MM.1S (cell line): ENCODE measurements around the gene PFDN1.

Experiments
- DNase-seq: peaks from one replicate; pipeline ENCODE4 v3.0.0-alpha.2; 2015
- H2AFZ ChIP-seq: fragments of 300-600 bp; sonication (generic); 2 replicates; pipeline ENCODE4 v1.6.0; 2016; ENCODE audit warnings: antibody characterized with exemption, low read length
- H3F3A ChIP-seq: fragments of 300-600 bp; sonication (generic); 2 replicates; pipeline ENCODE4 v1.6.1; 2016; ENCODE audit warnings: mild to moderate bottlenecking, antibody characterized with exemption, low read length, moderate library complexity, mixed read lengths; ENCODE audit not compliant: insufficient read depth
- H3K27ac ChIP-seq: fragments of 300-600 bp; sonication (generic); 2 replicates; pipeline ENCODE4 v1.5.1; 2016; ENCODE audit warnings: mild to moderate bottlenecking, low read length
- H3K27me3 ChIP-seq: fragments of 300-600 bp; sonication (generic); replicated peaks from 2 replicates; pipeline ENCODE4 v1.6.0; 2016; ENCODE audit warnings: low read length; ENCODE audit not compliant: insufficient read depth
- H3K36me3 ChIP-seq: fragments of 300-600 bp; sonication (generic); replicated peaks from 2 replicates; pipeline ENCODE4 v1.6.1; 2016; ENCODE audit warnings: mild to moderate bottlenecking, low read length, mixed read lengths; ENCODE audit not compliant: insufficient read depth
- H3K4me1 ChIP-seq: fragments of 300-600 bp; sonication (generic); 2 replicates; pipeline ENCODE4 v1.6.1; 2016; ENCODE audit warnings: low read length, mixed read lengths
- H3K4me2 ChIP-seq: fragments of 300-600 bp; sonication (generic); 2 replicates; pipeline ENCODE4 v1.6.0; 2016; ENCODE audit warnings: low read depth, low read length
- H3K4me3 ChIP-seq: fragments of 300-600 bp; sonication (generic); 2 replicates; pipeline ENCODE4 v1.5.1; 2016; ENCODE audit warnings: low read length, mixed read lengths
- H3K79me2 ChIP-seq: fragments of 300-600 bp; sonication (generic); 2 replicates; pipeline ENCODE4 v1.6.1; 2016; ENCODE audit warnings: mixed run types, low read length, mixed read lengths
- H3K9ac ChIP-seq: fragments of 300-600 bp; sonication (generic); 2 replicates; pipeline ENCODE4 v1.6.1; 2016; ENCODE audit warnings: low read length, mixed read lengths
- H3K9me2 ChIP-seq: fragments of 300-600 bp; sonication (generic); replicated peaks from 2 replicates; pipeline ENCODE4 v1.6.1; 2016; ENCODE audit warnings: mild to moderate bottlenecking, low read length, mixed read lengths; ENCODE audit not compliant: insufficient read depth
- H3K9me3 ChIP-seq: fragments of 300-600 bp; sonication (generic); replicated peaks from 2 replicates; pipeline ENCODE4 v1.6.1; 2016; ENCODE audit warnings: mild to moderate bottlenecking, low read length, mixed read lengths; ENCODE audit not compliant: insufficient read depth
- H4K20me1 ChIP-seq: fragments of 300-600 bp; sonication (generic); 2 replicates; pipeline ENCODE4 v1.6.1; 2016; ENCODE audit warnings: mild to moderate bottlenecking, low read length, moderate library complexity, mixed read lengths; ENCODE audit not compliant: insufficient read depth
- CTCF ChIP-seq: fragments of 300-600 bp; sonication (generic); IDR thresholded peaks from 2 replicates; pipeline ENCODE4 v1.5.1; 2016; ENCODE audit warnings: antibody characterized with exemption, low read length, mixed read lengths
- EZH2 ChIP-seq: fragments of 300-600 bp; sonication (generic); optimal IDR thresholded peaks from 2 replicates; pipeline ENCODE3; 2017; ENCODE audit warnings: low read depth, mild to moderate bottlenecking, antibody characterized with exemption, low read length, mixed read lengths
- EZH2phosphoT487 ChIP-seq: fragments of 300-600 bp; sonication (generic); IDR thresholded peaks from 2 replicates; pipeline ENCODE4 v1.6.1; 2018; ENCODE audit warnings: antibody characterized with exemption, low read length

The PFDN1 gene

GRCh38 chr5:140222416-140222815, 80.5 kb downstream of the PFDN1 start:
- 0 out of 2 replicates have a peak, but pooled peaks cover 3% of the 10 kb centered on the region for H3F3A ChIP-seq
- no peak for TF ChIP-seq EZH2phosphoT487
- TF ChIP-seq EZH2: no peak
- no peak for TF ChIP-seq CTCF
- H3K4me2 ChIP-seq: no peak overlapping the region
- H3K9me2 ChIP-seq: no peaks in the 10 kb centered on the region
- H3K27ac ChIP-seq: no peak overlapping the region
- no peaks in the 10 kb centered on the region for H3K79me2 ChIP-seq
- H3K9me3 ChIP-seq: no peaks in the 10 kb centered on the region
- H4K20me1 ChIP-seq: no peaks in the 10 kb centered on the region
- H3K4me3 ChIP-seq: no peak overlapping the region
- H2AFZ ChIP-seq: no peak overlapping the region
- H3K9ac ChIP-seq: no peak overlapping the region
- no peaks in the 10 kb centered on the region for H3K36me3 ChIP-seq
- H3K27me3 ChIP-seq: no peaks in the 10 kb centered on the region
- no peak for DNase-seq
- peaks cover 24% of the 10 kb centered on the region for H3K4me1 ChIP-seq

GRCh38 chr5:140221697-140222223, 81.1 kb downstream of the PFDN1 start:
- no peaks in the 10 kb centered on the region for H3K9me3 ChIP-seq
- H4K20me1 ChIP-seq: no peaks in the 10 kb centered on the region
- H3F3A ChIP-seq: 0 out of 2 replicates have a peak, but pooled peaks cover 3% of the 10 kb centered on the region
- DNase-seq: peak; percentile 41
- TF ChIP-seq CTCF (no peak), EZH2 (no peak), EZH2phosphoT487 (no peak)
- peaks cover 24% of the 10 kb centered on the region for H3K4me1 ChIP-seq
- H3K4me2 ChIP-seq: no peak overlapping the region
- H3K9me2 ChIP-seq: no peaks in the 10 kb centered on the region
- peaks cover under 1% of the 10 kb centered on the region; the same call in 1 of the 2 replicates for H3K27me3 ChIP-seq
- no peaks in the 10 kb centered on the region for H3K36me3 ChIP-seq
- H3K27ac ChIP-seq: no peak overlapping the region
- no peak overlapping the region for H3K9ac ChIP-seq
- no peak overlapping the region for H3K4me3 ChIP-seq
- no peaks in the 10 kb centered on the region for H3K79me2 ChIP-seq
- no peak overlapping the region for H2AFZ ChIP-seq

GRCh38 chr5:140220698-140221064, 82.2 kb downstream of the PFDN1 start:
- Histone ChIP-seq H3K36me3 (no peaks in the 10 kb centered on the region), H3K4me1 (peaks cover 24% of the 10 kb centered on the region), H3K9me2 (no peaks in the 10 kb centered on the region), H3K79me2 (no peaks in the 10 kb centered on the region), H4K20me1 (no peaks in the 10 kb centered on the region), H3K9ac (no peak overlapping the region), H3K4me2 (no peak overlapping the region), H3F3A (0 out of 2 replicates have a peak, but pooled peaks cover 3% of the 10 kb centered on the region), H2AFZ (no peak overlapping the region), H3K27ac (no peak overlapping the region), H3K4me3 (no peak overlapping the region), H3K9me3 (no peaks in the 10 kb centered on the region), H3K27me3 (peaks cover 5% of the 10 kb centered on the region; the same call in 1 of the 2 replicates)
- no peak for TF ChIP-seq EZH2
- no peak for DNase-seq

- TF ChIP-seq EZH2phosphoT487 (no peak), CTCF (no peak), EZH2 (no peak)
- Histone ChIP-seq H3K9me2 (no peaks in the 10 kb centered on the region), H3K4me3 (no peak overlapping the region), H3K9ac (no peak overlapping the region), H3K4me1 (peaks cover 28% of the 10 kb centered on the region), H3F3A (peaks cover 3% of the 10 kb centered on the region; the same call in 1 of the 2 replicates), H3K4me2 (no peak overlapping the region), H3K9me3 (no peaks in the 10 kb centered on the region), H2AFZ (no peak overlapping the region), H4K20me1 (no peaks in the 10 kb centered on the region), H3K36me3 (no peaks in the 10 kb centered on the region), H3K79me2 (no peaks in the 10 kb centered on the region), H3K27me3 (peaks cover 5% of the 10 kb centered on the region; the same call in 1 of the 2 replicates), H3K27ac (no peak overlapping the region)
- no peak for DNase-seq
Measured at GRCh38 chr5:140220032-140220697, 82.7 kb downstream of the PFDN1 start.
